Measurements from ENCODE around the gene LILRB2.
"Not testable (repeated sequence)": the region's sequence is repeated elsewhere in the genome, so short reads cannot be mapped to it uniquely, and the experiment has no call there.

Gene LILRB2

DNA sequence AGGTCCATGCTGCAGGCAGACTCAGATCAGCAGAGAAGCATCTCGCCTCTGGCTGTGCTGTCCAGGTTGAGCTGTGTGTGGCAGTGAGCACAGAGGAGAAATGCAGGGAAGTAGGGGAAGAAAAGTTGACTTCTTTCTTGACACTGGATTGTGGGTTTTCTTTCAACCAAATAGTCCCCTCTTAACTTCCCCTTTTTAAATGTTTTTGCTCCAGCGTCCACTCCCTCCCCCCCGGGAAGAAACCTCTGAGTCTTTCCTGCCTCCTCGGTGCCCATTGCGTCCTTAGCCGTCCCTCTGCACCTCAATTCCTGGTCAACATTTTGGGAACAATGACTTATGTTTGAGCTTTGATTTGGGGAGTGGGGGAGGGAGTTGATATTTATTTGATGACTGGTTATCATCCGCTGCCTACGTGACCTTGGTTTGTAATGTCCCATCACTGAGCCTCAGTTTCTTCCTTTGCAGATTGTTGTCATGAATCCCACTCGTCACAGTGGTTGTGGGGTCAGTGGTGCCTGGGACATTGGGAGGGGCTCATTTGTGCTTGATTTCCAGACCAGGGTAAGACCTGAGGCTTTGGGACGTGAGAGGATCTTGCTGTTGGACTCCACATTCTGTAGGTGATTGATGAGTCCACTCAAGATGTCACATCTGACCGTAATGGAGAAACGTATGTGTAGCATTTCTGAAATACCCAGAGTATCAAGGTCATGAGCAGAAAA is at the start of gene LILRB2:
TSS of gene LILRB2 (minus strand) at position 104 of the 722 bp plus-strand sequence. CDS start 614 bp downstream, outside the sequence.
- H3K4me3 ChIP-seq (ENCODE audit: low read depth, low read length), result no peak within 1 kb of the TSS
- TF ChIP-seq CTCF (IDR thresholded peaks at IDR 0.05; ENCODE audit: borderline replicate concordance, insufficient read depth, low read depth, low read length), result no peak

- TF ChIP-seq CTCF (IDR thresholded peaks at IDR 0.05; ENCODE audit: borderline replicate concordance, insufficient read depth, low read depth, low read length), result no peak
- H3K4me3 ChIP-seq (ENCODE audit: low read depth, low read length), result no peak overlapping the region
Observed at GRCh38 chr19:54329476-54330165, 48.7 kb upstream of the LILRB2 start.

DNA sequence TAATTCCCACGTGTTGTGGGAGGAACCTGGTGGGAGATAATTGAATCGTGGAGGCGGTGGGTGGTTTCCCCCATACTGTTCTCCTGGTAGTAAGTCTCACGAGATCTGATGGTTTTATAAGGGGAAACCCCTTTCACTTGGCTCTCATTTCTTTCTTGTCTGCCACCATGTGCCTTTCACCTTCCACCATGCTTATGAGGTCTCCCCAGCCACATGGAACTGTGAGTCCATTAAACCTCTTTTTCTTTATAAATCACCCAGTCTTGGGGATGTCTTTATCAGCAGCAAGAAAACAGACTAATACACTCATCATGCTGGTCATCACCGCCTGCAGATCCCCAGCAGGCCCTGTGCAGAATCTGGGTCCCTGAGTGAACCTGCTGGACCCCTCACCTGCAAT is 47.9 kb upstream of the LILRB2 start:
- H3K4me3 ChIP-seq (ENCODE audit: low read depth, low read length), result not testable (repeated sequence)

GRCh38 chr19:54325631-54326030 is 44.7 kb upstream of the LILRB2 start:
- no peak overlapping the region for H3K4me3 ChIP-seq (ENCODE audit: low read depth, low read length)

GRCh38 chr19:54325194-54325621 is 44.3 kb upstream of the LILRB2 start:
- H3K4me3 ChIP-seq (ENCODE audit: low read depth, low read length), result no peak overlapping the region
- peak; percentile 80 for TF ChIP-seq CTCF (IDR thresholded peaks at IDR 0.05; ENCODE audit: borderline replicate concordance, insufficient read depth, low read depth, low read length)

More at GRCh38 chr19:54325631-54326030, 44.7 kb upstream of the LILRB2 start:
- TF ChIP-seq CTCF (IDR thresholded peaks at IDR 0.05; ENCODE audit: borderline replicate concordance, insufficient read depth, low read depth, low read length), result no peak

DNA sequence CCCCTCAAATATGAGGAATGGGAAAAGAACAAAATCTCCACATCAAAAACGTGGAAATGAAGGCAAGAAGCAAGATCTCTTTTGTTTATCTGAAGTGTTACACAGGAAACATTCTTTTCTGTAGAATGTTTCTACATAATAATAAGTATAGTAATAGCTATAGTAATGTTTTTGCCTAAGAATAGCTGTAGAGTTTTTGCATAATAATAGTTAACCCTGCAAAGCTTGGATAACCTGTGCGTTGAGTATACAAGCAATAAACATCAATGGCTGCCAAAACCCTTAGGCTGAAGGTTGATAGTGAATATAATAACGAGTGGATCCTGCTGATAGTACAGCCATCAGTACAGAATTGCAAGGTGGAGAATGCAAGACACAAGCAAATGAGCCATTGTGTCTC is 43.2 kb upstream of the LILRB2 start:
- no peak for TF ChIP-seq CTCF (IDR thresholded peaks at IDR 0.05; ENCODE audit: borderline replicate concordance, insufficient read depth, low read depth, low read length)
- H3K4me3 ChIP-seq (ENCODE audit: low read depth, low read length), result no peak overlapping the region

- H3K4me3 ChIP-seq (ENCODE audit: low read depth, low read length), result not testable (repeated sequence)
Observed at GRCh38 chr19:54322934-54323333, 42.0 kb upstream of the LILRB2 start.

GRCh38 chr19:54322295-54322694 is 41.4 kb upstream of the LILRB2 start:
- not testable (repeated sequence) for H3K4me3 ChIP-seq (ENCODE audit: low read depth, low read length)
